Mesenchymal stem cell (in vitro differentiated cells and primary cell): Measurements from ENCODE around the gene SMS.

Source experiments
- DNase-seq: peaks from one replicate; pipeline ENCODE4 v3.0.0-alpha.2; 2013
- H2AFZ ChIP-seq: one replicate; pipeline ENCODE4 v1.6.1; 2013; ENCODE audit warnings: low read depth, mild to moderate bottlenecking, control low read depth, inconsistent platforms, low read length, moderate library complexity
- H2AK5ac ChIP-seq: 2 replicates; pipeline ENCODE4 v1.6.1; 2013; ENCODE audit warnings: low read length, moderate library complexity, mild to moderate bottlenecking, inconsistent platforms; ENCODE audit not compliant: severe bottlenecking
- H2BK120ac ChIP-seq: one replicate; pipeline ENCODE4 v1.6.1; 2013; ENCODE audit warnings: low read depth, mild to moderate bottlenecking, inconsistent platforms, low read length, moderate library complexity
- H2BK12ac ChIP-seq, 2 experiments: one replicate each; pipeline ENCODE4 v1.6.1; 2013; ENCODE audit warnings: inconsistent platforms in 2 of 2, low read length in 2 of 2, mild to moderate bottlenecking in 2 of 2, moderate library complexity in 2 of 2, control low read depth in 1 of 2
- H2BK15ac ChIP-seq: one replicate; pipeline ENCODE4 v1.6.1; 2013; ENCODE audit warnings: mild to moderate bottlenecking, low read depth, inconsistent platforms; ENCODE audit not compliant: poor library complexity, severe bottlenecking
- H2BK5ac ChIP-seq: 2 replicates; pipeline ENCODE4 v1.6.1; 2013; ENCODE audit warnings: low read depth, mild to moderate bottlenecking, low read length, control low read depth, inconsistent platforms; ENCODE audit not compliant: poor library complexity, severe bottlenecking
- H3K14ac ChIP-seq, 2 experiments: one replicate each; pipeline ENCODE4 v1.6.1; 2013; ENCODE audit warnings: inconsistent platforms in 2 of 2, low read length in 2 of 2, control low read depth in 1 of 2, mild to moderate bottlenecking in 1 of 2, moderate library complexity in 1 of 2
- H3K18ac ChIP-seq, 2 experiments: one replicate each; pipeline ENCODE4 v1.6.1; 2013; ENCODE audit warnings: inconsistent platforms in 2 of 2, low read length in 2 of 2, control low read depth in 1 of 2, low read depth in 1 of 2, mild to moderate bottlenecking in 1 of 2
- H3K23ac ChIP-seq, 2 experiments: one replicate each; pipeline ENCODE4 v1.6.1; 2013; ENCODE audit warnings: inconsistent platforms in 2 of 2, low read length in 2 of 2, mild to moderate bottlenecking in 2 of 2, moderate library complexity in 2 of 2, control low read depth in 1 of 2
- H3K27ac ChIP-seq: 2 replicates; pipeline ENCODE4 v1.5.1; 2013; ENCODE audit warnings: mild to moderate bottlenecking, moderate library complexity, low read length, control low read depth, inconsistent platforms; ENCODE audit not compliant: poor library complexity, severe bottlenecking
- H3K27me3 ChIP-seq, 2 experiments: 2 replicates each; pipeline versions ENCODE4 v1.6.1 to v1.7.0; 2013; ENCODE audit warnings: low read length in 2 of 2, mild to moderate bottlenecking in 2 of 2, moderate library complexity in 2 of 2, control low read depth in 1 of 2, inconsistent platforms in 1 of 2; ENCODE audit not compliant: control insufficient read depth in 1 of 2, insufficient read depth in 1 of 2
- H3K36me3 ChIP-seq, 2 experiments: 2 replicates each; pipeline versions ENCODE4 v1.6.1 to v1.7.0; 2013; ENCODE audit warnings: low read length in 2 of 2, control low read depth in 1 of 2, inconsistent platforms in 1 of 2, low read depth in 1 of 2, mild to moderate bottlenecking in 1 of 2; ENCODE audit not compliant: insufficient read depth in 2 of 2, control insufficient read depth in 1 of 2
- H3K4ac ChIP-seq, 2 experiments: one replicate each; pipeline ENCODE4 v1.6.1; 2013; ENCODE audit warnings: inconsistent platforms in 2 of 2, low read length in 2 of 2, mild to moderate bottlenecking in 2 of 2, moderate library complexity in 2 of 2, control low read depth in 1 of 2, low read depth in 1 of 2
- H3K4me1 ChIP-seq: 2 replicates; pipeline ENCODE4 v1.6.1; 2013; ENCODE audit warnings: low read depth, low read length, control low read depth; ENCODE audit not compliant: control insufficient read depth, insufficient read depth
- H3K4me2 ChIP-seq: 2 replicates; pipeline ENCODE4 v1.6.1; 2013; ENCODE audit warnings: low read length, mild to moderate bottlenecking, inconsistent platforms; ENCODE audit not compliant: poor library complexity, severe bottlenecking
- H3K4me3 ChIP-seq, 2 experiments: 2 replicates each; pipeline versions ENCODE4 v1.5.1 to v1.7.0; 2013; ENCODE audit warnings: low read length in 2 of 2, mild to moderate bottlenecking in 2 of 2, control low read depth in 1 of 2, low read depth in 1 of 2; ENCODE audit not compliant: insufficient read depth in 1 of 2
- H3K79me1 ChIP-seq: replicated peaks from 2 replicates; pipeline ENCODE4 v1.6.1; 2013; ENCODE audit warnings: mild to moderate bottlenecking, control low read depth, low read length, inconsistent platforms; ENCODE audit not compliant: poor library complexity, severe bottlenecking
- H3K9ac ChIP-seq: 2 replicates; pipeline ENCODE4 v1.7.0; 2013; ENCODE audit warnings: mild to moderate bottlenecking, low read length, moderate library complexity
- H3K9me3 ChIP-seq: 2 replicates; pipeline ENCODE4 v1.7.0; 2013; ENCODE audit warnings: mild to moderate bottlenecking, low read length; ENCODE audit not compliant: control insufficient read depth
- H4K8ac ChIP-seq: one replicate; pipeline ENCODE4 v1.6.1; 2013; ENCODE audit warnings: inconsistent platforms, mild to moderate bottlenecking, low read length, moderate library complexity
- H4K91ac ChIP-seq: one replicate; pipeline ENCODE4 v1.6.1; 2013; ENCODE audit warnings: mild to moderate bottlenecking, low read length, inconsistent platforms
- WGBS: methylation state at CpG from one replicate; pipeline ENCODE4 v1.1.7; 2013; ENCODE audit warnings: mixed read lengths; 5-methylcytosine and 5-hydroxymethylcytosine counted together

The SMS gene

DNA sequence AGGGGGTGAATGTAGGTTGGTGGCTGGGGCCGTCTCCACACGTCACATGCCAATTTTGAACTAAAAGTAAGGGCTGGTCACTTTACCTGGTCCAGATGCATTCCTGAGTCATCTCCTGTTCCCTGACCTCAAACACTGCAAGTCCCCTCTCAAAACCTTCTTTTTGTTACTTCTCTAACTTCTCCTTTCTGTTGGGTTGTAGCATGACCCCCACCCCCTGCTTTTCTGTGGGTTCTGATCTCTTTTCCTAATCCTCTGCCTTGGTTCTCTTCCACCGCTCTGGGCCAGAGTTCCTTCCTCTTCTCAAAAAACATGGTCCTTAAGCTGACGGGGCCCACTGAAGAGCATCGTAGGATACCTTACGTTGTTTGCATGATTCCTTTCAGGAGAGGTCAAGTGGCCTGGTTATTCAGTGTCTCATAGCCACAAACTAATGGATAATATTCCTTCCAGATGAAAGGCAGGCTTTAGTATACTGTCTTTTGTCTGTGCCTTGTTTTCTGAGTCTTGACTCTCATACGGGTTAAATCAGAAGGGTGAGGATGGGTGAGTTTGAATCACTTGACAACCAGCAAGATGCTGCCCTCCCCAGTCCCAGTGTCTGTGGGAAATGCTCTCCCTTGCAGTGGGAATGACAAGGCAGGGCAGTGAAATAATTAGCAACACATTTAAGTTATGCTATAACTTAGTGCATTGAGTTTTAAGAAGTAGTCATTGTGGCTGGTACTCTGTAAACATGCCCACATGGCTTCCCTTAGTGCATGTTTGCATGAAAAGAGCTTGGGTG, 15.1 kb downstream of the SMS start:
- Histone ChIP-seq H3K4me1 (peaks cover 17% of the 10 kb centered on the region), H2AFZ (no peak overlapping the region), H3K27ac (peak overlapping the region; percentile 53), H3K9ac (no peak overlapping the region), H2AK5ac (peak overlapping the region; percentile 29), H3K9me3 (no peaks in the 10 kb centered on the region), H3K36me3 (peaks cover 0 to 4% of the 10 kb centered on the region in 2 experiments), H4K91ac (no peak overlapping the region), H3K14ac (no peak overlapping the region), H3K79me1 (no peaks in the 10 kb centered on the region), H4K8ac (no peak overlapping the region), H2BK5ac (no peak overlapping the region), H2BK15ac (no peak overlapping the region), H3K4me3 (no peak overlapping the region), H3K18ac (no peak overlapping the region), H3K4ac (no peak overlapping the region), H3K4me2 (no peak overlapping the region), H2BK12ac (no peak overlapping the region), H3K23ac (no peak overlapping the region), H2BK120ac (no peak overlapping the region), H3K27me3 (peaks cover 0 to 9% of the 10 kb centered on the region in 2 experiments)
- no peak for DNase-seq
- 45% methylated on average over 7 of the region's 7 CpGs for WGBS

- H2BK12ac ChIP-seq: no peak overlapping the region
- H3K4me1 ChIP-seq: peaks cover 18% of the 10 kb centered on the region
- H3K9me3 ChIP-seq: no peaks in the 10 kb centered on the region
- peaks cover 0 to 10% of the 10 kb centered on the region in 2 experiments for H3K27me3 ChIP-seq
- peak overlapping the region; percentile 54 for H4K8ac ChIP-seq
- H3K4me2 ChIP-seq: no peak overlapping the region
- H3K18ac ChIP-seq: no peak overlapping the region
- no peaks in the 10 kb centered on the region for H3K79me1 ChIP-seq
- H3K27ac ChIP-seq: peak overlapping the region; percentile 17
- H3K23ac ChIP-seq: no peak overlapping the region
- H3K4ac ChIP-seq: no peak overlapping the region
- no peak overlapping the region for H4K91ac ChIP-seq
- H3K36me3 ChIP-seq: peaks cover 0 to 4% of the 10 kb centered on the region in 2 experiments
- H2AK5ac ChIP-seq: no peak overlapping the region
- no peak overlapping the region for H2BK5ac ChIP-seq
- 100% methylated on average over 3 of the region's 7 CpGs for WGBS
- no peak overlapping the region for H2BK120ac ChIP-seq
- DNase-seq: no peak
- H2AFZ ChIP-seq: no peak overlapping the region
- no peak overlapping the region for H3K4me3 ChIP-seq
- H3K9ac ChIP-seq: no peak overlapping the region
- H2BK15ac ChIP-seq: no peak overlapping the region
- H3K14ac ChIP-seq: no peak overlapping the region
Observed at GRCh38 chrX:21956783-21957182, 16.3 kb downstream of the SMS start.

DNA sequence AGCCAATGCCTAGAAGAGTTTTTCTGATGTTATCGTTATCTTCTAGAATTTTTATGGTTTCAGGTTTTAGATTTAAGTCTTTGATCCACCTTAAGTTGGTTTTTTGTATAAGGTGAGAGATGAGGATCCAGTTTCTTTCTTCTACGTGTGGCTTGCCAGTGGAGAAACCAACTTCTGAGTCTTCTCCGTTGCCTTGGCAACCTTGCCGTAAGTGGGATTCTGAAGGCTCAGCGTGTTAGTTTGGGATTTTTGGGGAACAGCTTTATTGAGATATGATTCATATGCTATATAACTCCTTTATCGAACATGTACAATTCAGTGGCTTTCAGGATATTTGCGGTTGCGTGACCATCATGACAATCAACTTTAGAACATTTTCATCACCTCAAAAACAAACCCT, 17.7 kb downstream of the SMS start:
- Histone ChIP-seq H3K18ac (no peak overlapping the region), H2BK120ac (no peak overlapping the region), H3K79me1 (no peaks in the 10 kb centered on the region), H3K9me3 (no peaks in the 10 kb centered on the region), H3K4me3 (no peak overlapping the region), H3K23ac (no peak overlapping the region), H2BK15ac (no peak overlapping the region), H2BK12ac (no peak overlapping the region), H3K27me3 (peaks cover 0 to 12% of the 10 kb centered on the region in 2 experiments), H3K14ac (no peak overlapping the region), H3K4ac (no peak overlapping the region), H2AK5ac (no peak overlapping the region), H3K36me3 (peaks cover 0 to 4% of the 10 kb centered on the region in 2 experiments), H2AFZ (no peak overlapping the region), H3K9ac (no peak overlapping the region), H4K91ac (no peak overlapping the region), H3K4me2 (no peak overlapping the region), H3K27ac (no peak overlapping the region), H2BK5ac (no peak overlapping the region), H4K8ac (no peak overlapping the region), H3K4me1 (peaks cover 16% of the 10 kb centered on the region)
- no peak for DNase-seq
- 100% methylated on average over 5 of the region's 8 CpGs for WGBS

- H3K9me3 ChIP-seq: no peaks in the 10 kb centered on the region
- H3K4me1 ChIP-seq: peaks cover 19% of the 10 kb centered on the region
- no peak overlapping the region for H2BK12ac ChIP-seq
- H4K8ac ChIP-seq: no peak overlapping the region
- H2AFZ ChIP-seq: no peak overlapping the region
- peak; percentile 59 for DNase-seq
- H3K27me3 ChIP-seq: peaks cover 0 to 12% of the 10 kb centered on the region in 2 experiments
- H2BK15ac ChIP-seq: no peak overlapping the region
- H3K9ac ChIP-seq: no peak overlapping the region
- H3K23ac ChIP-seq: no peak overlapping the region
- H3K14ac ChIP-seq: no peak overlapping the region
- no peak overlapping the region for H2BK120ac ChIP-seq
- H3K36me3 ChIP-seq: peaks cover 0 to 4% of the 10 kb centered on the region in 2 experiments
- no peak overlapping the region for H3K18ac ChIP-seq
- no peaks in the 10 kb centered on the region for H3K79me1 ChIP-seq
- no peak overlapping the region for H3K4me2 ChIP-seq
- no peak overlapping the region for H4K91ac ChIP-seq
- H3K4me3 ChIP-seq: no peak overlapping the region
- no peak overlapping the region for H3K27ac ChIP-seq
- H3K4ac ChIP-seq: no peak overlapping the region
- no peak overlapping the region for H2AK5ac ChIP-seq
- WGBS: 92% methylated on average over 4 of the region's 4 CpGs
- H2BK5ac ChIP-seq: no peak overlapping the region
Observed at GRCh38 chrX:21958916-21959315, 18.4 kb downstream of the SMS start.
